ENCODE results near the gene PRKCA. TPM values are rescaled to one million over a fixed set of nuclear protein-coding genes. Genes with fewer than 3 reads are reported as not detected.

PRKCA gene
- polyA plus RNA-seq, 1 experiment = 66.8 TPM

DNA sequence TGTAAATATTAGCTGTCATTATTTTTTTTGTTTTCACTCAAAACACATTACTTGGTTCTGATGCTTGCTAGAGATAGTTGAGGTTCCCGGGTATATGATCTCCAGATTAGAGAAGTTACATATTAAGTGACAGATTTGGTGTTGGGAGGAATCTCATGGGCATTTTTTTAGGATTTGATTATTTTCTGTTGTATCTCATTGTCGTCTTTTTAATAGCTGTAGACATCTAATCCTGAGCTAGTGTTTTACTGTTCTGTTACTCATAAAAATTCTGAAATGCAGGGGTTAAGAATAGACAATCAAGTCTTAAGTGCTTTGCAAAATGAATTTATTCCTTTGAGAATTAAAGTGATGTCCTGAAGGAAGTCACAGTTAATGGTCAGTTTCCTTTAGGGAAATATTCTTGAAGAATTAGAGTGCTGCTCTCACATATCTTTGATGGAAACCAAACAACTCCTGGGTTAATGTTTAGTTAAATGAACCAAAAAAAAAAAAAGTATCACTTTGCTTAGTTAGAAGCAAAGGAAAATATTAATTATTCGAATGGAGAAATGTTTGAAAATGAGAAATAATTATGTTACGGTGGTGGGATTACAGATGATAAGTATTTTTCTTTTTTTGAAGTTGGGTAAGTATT, 280.8 kb downstream of the PRKCA start:
- POLR2A ChIA-PET = no interaction called here
- CTCF ChIA-PET = interaction anchor here (0.6 kb wide), 2 partner anchors 74 to 92 kb away, joined by 3 read pairs; no protein-coding TSS in a partner anchor
- H3K4me3 ChIP-seq (ENCODE audit: low read depth, low read length) = no peak overlapping the region
- no peaks in the 10 kb centered on the region for H3K9me3 ChIP-seq (ENCODE audit: control insufficient read depth, insufficient read depth, low read length)
- DNase-seq (ENCODE audit: low read depth, low spot score) = no peak
- H3K27ac ChIP-seq (ENCODE audit: low read depth, low read length) = no peak overlapping the region
- no peaks in the 10 kb centered on the region for H3K27me3 ChIP-seq (ENCODE audit: control insufficient read depth, insufficient read depth, low read length)
- TF ChIP-seq, protein P1, sequence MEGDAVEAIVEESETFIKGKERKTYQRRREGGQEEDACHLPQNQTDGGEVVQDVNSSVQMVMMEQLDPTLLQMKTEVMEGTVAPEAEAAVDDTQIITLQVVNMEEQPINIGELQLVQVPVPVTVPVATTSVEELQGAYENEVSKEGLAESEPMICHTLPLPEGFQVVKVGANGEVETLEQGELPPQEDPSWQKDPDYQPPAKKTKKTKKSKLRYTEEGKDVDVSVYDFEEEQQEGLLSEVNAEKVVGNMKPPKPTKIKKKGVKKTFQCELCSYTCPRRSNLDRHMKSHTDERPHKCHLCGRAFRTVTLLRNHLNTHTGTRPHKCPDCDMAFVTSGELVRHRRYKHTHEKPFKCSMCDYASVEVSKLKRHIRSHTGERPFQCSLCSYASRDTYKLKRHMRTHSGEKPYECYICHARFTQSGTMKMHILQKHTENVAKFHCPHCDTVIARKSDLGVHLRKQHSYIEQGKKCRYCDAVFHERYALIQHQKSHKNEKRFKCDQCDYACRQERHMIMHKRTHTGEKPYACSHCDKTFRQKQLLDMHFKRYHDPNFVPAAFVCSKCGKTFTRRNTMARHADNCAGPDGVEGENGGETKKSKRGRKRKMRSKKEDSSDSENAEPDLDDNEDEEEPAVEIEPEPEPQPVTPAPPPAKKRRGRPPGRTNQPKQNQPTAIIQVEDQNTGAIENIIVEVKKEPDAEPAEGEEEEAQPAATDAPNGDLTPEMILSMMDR (IDR thresholded peaks at IDR 0.05; ENCODE audit: low read depth, low read length) = no peak

GRCh38 chr17:66584927-66585326, 282.5 kb downstream of the PRKCA start:
- Histone ChIP-seq H3K27ac (ENCODE audit: low read depth, low read length) (no peak overlapping the region), H3K9me3 (ENCODE audit: control insufficient read depth, insufficient read depth, low read length) (no peaks in the 10 kb centered on the region), H3K27me3 (ENCODE audit: control insufficient read depth, insufficient read depth, low read length) (no peaks in the 10 kb centered on the region), H3K4me3 (ENCODE audit: low read depth, low read length) (no peak overlapping the region)
- TF ChIP-seq, protein P1 (IDR thresholded peaks at IDR 0.05; ENCODE audit: low read depth, low read length) = no peak
- ChIA-PET CTCF (no interaction called here), POLR2A (no interaction called here)
- no peak for DNase-seq (ENCODE audit: low read depth, low spot score)

GRCh38 chr17:66585472-66585871, 283.1 kb downstream of the PRKCA start:
- no peak for DNase-seq (ENCODE audit: low read depth, low spot score)
- POLR2A ChIA-PET = no interaction called here
- CTCF ChIA-PET = no interaction called here
- no peaks in the 10 kb centered on the region for H3K9me3 ChIP-seq (ENCODE audit: control insufficient read depth, insufficient read depth, low read length)
- no peaks in the 10 kb centered on the region for H3K27me3 ChIP-seq (ENCODE audit: control insufficient read depth, insufficient read depth, low read length)
- H3K4me3 ChIP-seq (ENCODE audit: low read depth, low read length) = no peak overlapping the region
- H3K27ac ChIP-seq (ENCODE audit: low read depth, low read length) = no peak overlapping the region
- TF ChIP-seq, protein P1 (IDR thresholded peaks at IDR 0.05; ENCODE audit: low read depth, low read length) = no peak

- ChIA-PET POLR2A (no interaction called here), CTCF (no interaction called here)
- TF ChIP-seq, protein P1 (IDR thresholded peaks at IDR 0.05; ENCODE audit: low read depth, low read length) = no peak
- Histone ChIP-seq H3K4me3 (ENCODE audit: low read depth, low read length) (no peak overlapping the region), H3K9me3 (ENCODE audit: control insufficient read depth, insufficient read depth, low read length) (no peaks in the 10 kb centered on the region), H3K27ac (ENCODE audit: low read depth, low read length) (no peak overlapping the region), H3K27me3 (ENCODE audit: control insufficient read depth, insufficient read depth, low read length) (no peaks in the 10 kb centered on the region)
- no peak for DNase-seq (ENCODE audit: low read depth, low spot score)
Measured at GRCh38 chr17:66589892-66590291, 287.5 kb downstream of the PRKCA start.

DNA sequence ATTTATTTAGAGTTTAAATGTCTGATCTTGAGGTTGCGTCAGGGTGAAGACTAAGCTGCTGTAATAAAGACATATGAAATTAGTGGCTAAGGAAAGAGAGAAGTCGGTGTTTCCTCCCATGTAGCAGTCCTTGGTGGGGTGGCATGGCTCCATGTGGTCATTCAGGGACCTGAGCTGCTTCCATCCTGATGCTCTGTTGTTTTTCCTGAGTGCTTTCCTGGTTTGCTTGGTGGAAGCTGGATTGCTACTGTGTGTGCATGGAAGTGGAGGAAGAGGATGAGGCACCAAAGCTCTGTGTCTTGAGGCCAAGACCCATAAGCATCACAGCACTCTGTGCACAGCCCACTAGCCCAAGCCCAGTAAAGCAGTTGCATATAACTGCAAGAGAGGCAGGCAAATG, 290.7 kb downstream of the PRKCA start:
- TF ChIP-seq, protein P1 (IDR thresholded peaks at IDR 0.05; ENCODE audit: low read depth, low read length) = no peak
- H3K27ac ChIP-seq (ENCODE audit: low read depth, low read length) = no peak overlapping the region
- ChIA-PET POLR2A (no interaction called here), CTCF (interaction anchor here (0.6 kb wide), 1 partner anchor 301 kb away, joined by 3 read pairs; no protein-coding TSS in a partner anchor)
- DNase-seq (ENCODE audit: low read depth, low spot score) = no peak
- H3K4me3 ChIP-seq (ENCODE audit: low read depth, low read length) = no peak overlapping the region
- H3K9me3 ChIP-seq (ENCODE audit: control insufficient read depth, insufficient read depth, low read length) = no peaks in the 10 kb centered on the region; the same call in 1 of the 2 replicates
- H3K27me3 ChIP-seq (ENCODE audit: control insufficient read depth, insufficient read depth, low read length) = no peaks in the 10 kb centered on the region
